MCF 10A (cell line): ENCODE data around the gene C11orf58. TPM values are rescaled to one million over a fixed set of nuclear protein-coding genes. Genes with fewer than 3 reads are reported as not detected.

ENCODE experiments used
- BruUV-seq: library from RNA; stranded (reverse); fragments of 400-500 nt; replicated peaks from 2 replicates; lab custom pipeline; 2021; lab: Mats Ljungman, UMichigan
- CTCF ChIA-PET: fragments of 300-600 bp; sonication (Branson Sonifier 250); formaldehyde crosslinking; extraction: SDS; loops from one replicate; lab custom pipeline; 2021; ENCODE audit warnings: antibody characterized with exemption, inconsistent platforms; lab: Yijun Ruan, JAX
- POLR2A ChIA-PET: fragments of 300-600, 350-650 bp; sonication (Branson Sonifier 250); formaldehyde crosslinking; extraction: SDS; loops from one replicate; lab custom pipeline; 2020; ENCODE audit warnings: antibody characterized with exemption, inconsistent platforms; lab: Yijun Ruan, JAX
- DNase-seq: peaks from one replicate; pipeline ENCODE4 v3.0.0-alpha.2; 2018; ENCODE audit not compliant: unreplicated experiment
- H3K27ac Mint-ChIP-seq: one replicate; pipeline ENCODE4 v1.8.0; 2022; ENCODE audit warnings: mild to moderate bottlenecking, low read depth, mixed read lengths; ENCODE audit not compliant: unreplicated experiment
- H3K27me3 Mint-ChIP-seq: one replicate; pipeline ENCODE4 v1.8.0; 2022; ENCODE audit warnings: mixed read lengths; ENCODE audit not compliant: insufficient read depth, unreplicated experiment
- H3K36me3 Mint-ChIP-seq: one replicate; pipeline ENCODE4 v1.8.0; 2022; ENCODE audit warnings: mild to moderate bottlenecking, moderate library complexity, mixed read lengths; ENCODE audit not compliant: insufficient read depth, unreplicated experiment
- H3K4me1 Mint-ChIP-seq: one replicate; pipeline ENCODE4 v1.8.0; 2022; ENCODE audit warnings: mixed read lengths; ENCODE audit not compliant: insufficient read depth, unreplicated experiment
- H3K4me3 Mint-ChIP-seq: one replicate; pipeline ENCODE4 v1.8.0; 2022; ENCODE audit warnings: mild to moderate bottlenecking, moderate library complexity, mixed read lengths; ENCODE audit not compliant: unreplicated experiment
- H3K9me3 Mint-ChIP-seq: one replicate; pipeline ENCODE4 v1.8.0; 2022; ENCODE audit warnings: mixed read lengths; ENCODE audit not compliant: unreplicated experiment
- CTCF ChIP-seq: fragments of 200-600 bp; IDR thresholded peaks from one replicate; pipeline ENCODE4 v1.8.0; 2022; ENCODE audit warnings: antibody characterized with exemption, mild to moderate bottlenecking; ENCODE audit not compliant: unreplicated experiment
- intact Hi-C: fragments of 100-400 bp; cut with micrococcal nuclease; formaldehyde crosslinking; loops from 2 replicates; pipeline ENCODE4 v1.14.1; 2022
- total RNA-seq: library from RNA; stranded (reverse); gene quantifications from 2 replicates; pipeline ENCODE4 v1.2.3, GENCODE V29; 2022

C11orf58 gene
- total RNA-seq, 1 experiment from 2014 or later, result 230 TPM

DNA sequence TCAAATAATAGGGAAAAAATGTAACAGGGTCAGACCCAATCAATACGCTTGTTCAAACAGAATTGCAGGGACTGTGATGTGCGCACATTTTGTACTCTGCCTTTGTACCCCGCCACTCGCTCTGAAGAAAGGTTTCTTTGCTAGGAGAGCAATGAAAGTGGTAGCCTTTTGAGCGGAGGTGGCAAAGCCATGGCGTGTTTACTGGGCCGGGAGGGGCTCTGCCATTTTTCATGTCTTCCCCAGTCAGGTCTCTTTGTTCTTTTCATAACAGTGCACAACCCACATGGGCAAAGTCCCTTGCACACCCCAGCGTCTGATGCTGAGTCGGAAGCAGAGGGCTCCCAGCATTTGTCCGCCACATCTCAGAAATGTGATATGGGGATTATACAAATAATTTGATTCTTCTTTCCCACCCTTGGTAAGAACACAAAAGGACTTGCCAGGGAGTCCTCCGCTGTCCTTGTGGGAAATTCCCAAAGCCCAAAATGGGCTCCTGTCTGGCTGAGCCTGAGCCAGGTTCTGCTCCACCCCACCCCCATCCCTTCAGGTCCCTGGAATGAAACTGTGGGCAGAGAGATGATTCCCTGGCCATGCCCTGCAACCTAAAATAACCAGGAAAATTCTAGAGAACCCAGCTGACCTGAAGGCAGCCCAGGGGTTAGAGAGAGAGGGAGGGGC, 36.6 kb downstream of the C11orf58 start:
- no TSS peak for BruUV-seq
- no peaks in the 10 kb centered on the region for H3K9me3 Mint-ChIP-seq
- POLR2A ChIA-PET, result interaction anchor here (0.9 to 1.8 kb wide), 2 partner anchors 12 to 13 kb away, joined by 3 to 4 read pairs; no protein-coding TSS in a partner anchor
- H3K27ac Mint-ChIP-seq, result no peak overlapping the region
- H3K4me3 Mint-ChIP-seq, result no peak overlapping the region
- no peak for DNase-seq
- CTCF ChIA-PET, result interaction anchor here (0.7 to 5.6 kb wide), 6 partner anchors 10 to 304 kb away, joined by 3 to 57 read pairs (median 7); no protein-coding TSS in a partner anchor
- no peak for TF ChIP-seq CTCF
- no peaks in the 10 kb centered on the region for H3K36me3 Mint-ChIP-seq
- no peaks in the 10 kb centered on the region for H3K27me3 Mint-ChIP-seq
- peaks cover under 1% of the 10 kb centered on the region for H3K4me1 Mint-ChIP-seq
- intact Hi-C loops, result no loop called here

DNA sequence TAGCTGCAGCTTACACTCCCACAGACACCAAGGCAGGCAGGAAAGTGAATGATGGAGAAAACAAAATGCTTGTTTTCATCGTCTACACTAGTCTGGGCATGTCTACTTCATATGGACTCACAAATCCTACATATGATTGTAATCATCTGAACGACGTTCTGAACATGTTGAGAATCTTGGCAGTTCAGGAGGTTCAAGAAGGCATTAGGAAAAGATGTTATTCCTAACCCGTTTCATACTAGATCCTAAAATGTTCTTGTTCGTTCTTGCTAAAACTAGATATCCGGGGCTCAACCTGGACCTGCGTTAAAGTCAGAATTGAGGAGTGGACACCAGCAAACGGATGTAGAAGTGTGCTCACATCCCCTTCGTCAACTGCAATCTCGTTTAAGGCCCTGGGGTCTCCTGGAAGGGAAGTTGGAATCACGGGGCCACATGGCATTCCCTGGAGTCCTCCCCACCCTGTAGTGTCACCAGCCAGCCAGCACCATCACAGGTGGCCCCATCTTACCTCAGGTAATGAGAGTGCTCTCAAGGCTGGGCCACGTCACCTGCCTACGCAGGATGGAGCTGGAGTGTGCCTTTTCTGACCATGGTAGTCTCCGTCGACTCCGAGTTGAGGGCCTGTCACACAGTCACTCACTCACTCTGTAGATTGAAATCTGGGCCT, 37.3 kb downstream of the C11orf58 start:
- TF ChIP-seq CTCF, result no peak
- peaks cover 7% of the 10 kb centered on the region for H3K4me1 Mint-ChIP-seq
- H3K4me3 Mint-ChIP-seq, result no peak overlapping the region
- intact Hi-C loops, result no loop called here
- no peaks in the 10 kb centered on the region for H3K27me3 Mint-ChIP-seq
- DNase-seq, result no peak
- no peaks in the 10 kb centered on the region for H3K36me3 Mint-ChIP-seq
- no peaks in the 10 kb centered on the region for H3K9me3 Mint-ChIP-seq
- no peak overlapping the region for H3K27ac Mint-ChIP-seq
- no TSS peak for BruUV-seq
- CTCF ChIA-PET, result interaction anchor here (0.7 to 1.7 kb wide), 6 partner anchors 9 to 303 kb away, joined by 3 to 9 read pairs (median 4); no protein-coding TSS in a partner anchor
- POLR2A ChIA-PET, result interaction anchor here (0.9 to 1.8 kb wide), 2 partner anchors 12 to 13 kb away, joined by 3 to 4 read pairs; no protein-coding TSS in a partner anchor

GRCh38 chr11:16776711-16777612, 38.5 kb downstream of the C11orf58 start:
- TF ChIP-seq CTCF, result no peak
- H3K36me3 Mint-ChIP-seq, result no peaks in the 10 kb centered on the region
- no peak overlapping the region for H3K27ac Mint-ChIP-seq
- peaks cover 7% of the 10 kb centered on the region for H3K4me1 Mint-ChIP-seq
- ChIA-PET POLR2A (interaction anchor here (1.0 kb wide), 1 partner anchor 11 kb away, joined by 4 read pairs; no protein-coding TSS in a partner anchor), CTCF (interaction anchor here (1.0 to 1.7 kb wide), 4 partner anchors 8 to 286 kb away, joined by 3 to 9 read pairs (median 5); no protein-coding TSS in a partner anchor)
- no peaks in the 10 kb centered on the region for H3K27me3 Mint-ChIP-seq
- H3K9me3 Mint-ChIP-seq, result no peaks in the 10 kb centered on the region
- BruUV-seq, result no TSS peak
- intact Hi-C loops, result no loop called here
- H3K4me3 Mint-ChIP-seq, result no peak overlapping the region
- no peak for DNase-seq
